Tibial artery (tissue), 4 donors: Measurements from ENCODE around the gene RBP3.

Source experiments
- DNase-seq, 2 donors: peaks; one replicate each; pipeline ENCODE4 v3.0.0-alpha.2; 2019
- H3K27ac ChIP-seq, 2 donors: fragments of 200-600 bp; sonication (generic) in 1 of 2; 1 replicate in 1 of 2; 2 replicates in 1 of 2; pipeline ENCODE4 v1.5.1; 2018 to 2019; ENCODE audit warnings: mild to moderate bottlenecking in 1 of 2
- H3K27me3 ChIP-seq, 2 donors: fragments of 200-600 bp; sonication (generic) in 1 of 2; one replicate each; pipeline versions ENCODE4 v1.5.1 to v1.6.0; 2016 to 2019
- H3K36me3 ChIP-seq, 3 donors: fragments of 200-600 bp; sonication (generic) in 2 of 3; one replicate each; pipeline ENCODE4 v1.5.1; 2016 to 2019; ENCODE audit warnings: mild to moderate bottlenecking in 2 of 3
- H3K4me1 ChIP-seq, 4 donors: fragments of 200-600 bp; sonication (generic) in 2 of 4; 1 replicate in 3 of 4; 2 replicates in 1 of 4; pipeline ENCODE4 v1.5.1; 2016 to 2019
- H3K4me3 ChIP-seq, 2 donors: fragments of 200-600 bp; sonication (generic) in 1 of 2; 1 replicate in 1 of 2; 2 replicates in 1 of 2; pipeline ENCODE4 v1.5.1; 2018 to 2019; ENCODE audit warnings: mild to moderate bottlenecking in 2 of 2
- H3K9me3 ChIP-seq, 3 donors: fragments of 200-600 bp; sonication (generic) in 1 of 3; one replicate each; pipeline ENCODE4 v1.5.1; 2016 to 2019
- CTCF ChIP-seq, 2 experiments: fragments of 200-600 bp in 1 of 2; fragments of 450-650 bp in 1 of 2; IDR thresholded peaks; one replicate each; pipeline ENCODE4 v1.5.1; 2017 to 2019; ENCODE audit warnings: antibody characterized with exemption in 2 of 2, mild to moderate bottlenecking in 1 of 2, moderate library complexity in 1 of 2
- intact Hi-C: fragments of 100-400 bp; cut with DNase I; formaldehyde crosslinking; loops from one replicate; pipeline ENCODE4 v1.15.0; 2023; ENCODE audit warnings: low total_unique reads

RBP3 gene

GRCh38 chr10:47401874-47402640, 53.9 kb downstream of the RBP3 start:
- Histone ChIP-seq H3K9me3 (no peaks in the 10 kb centered on the region), H3K27ac (no peak overlapping the region), H3K4me3 (no peak overlapping the region), H3K27me3 (no peaks in the 10 kb centered on the region), H3K4me1 (peaks cover 0 to 23% (median 15%) of the 10 kb centered on the region in 4 donors), H3K36me3 (no peaks in the 10 kb centered on the region)
- peak in 1 of 2 donors; percentile 50 for DNase-seq
- intact Hi-C loops = no loop called here
- no peak for TF ChIP-seq CTCF (IDR thresholded peaks at IDR 0.05)

GRCh38 chr10:47402641-47403301, 54.6 kb downstream of the RBP3 start:
- TF ChIP-seq CTCF (IDR thresholded peaks at IDR 0.05) = no peak
- H3K4me3 ChIP-seq = no peak overlapping the region
- no peaks in the 10 kb centered on the region for H3K27me3 ChIP-seq
- peaks cover 0 to 23% (median 15%) of the 10 kb centered on the region in 4 donors for H3K4me1 ChIP-seq
- peak; percentile 41 to 72 for DNase-seq
- no peaks in the 10 kb centered on the region for H3K36me3 ChIP-seq
- no peak overlapping the region for H3K27ac ChIP-seq
- intact Hi-C loops = no loop called here
- no peaks in the 10 kb centered on the region for H3K9me3 ChIP-seq

- H3K27me3 ChIP-seq = no peaks in the 10 kb centered on the region
- intact Hi-C loops = no loop called here
- H3K4me3 ChIP-seq = no peak overlapping the region
- DNase-seq = peak in 1 of 2 donors; percentile 54
- H3K36me3 ChIP-seq = no peaks in the 10 kb centered on the region
- peaks cover 0 to 23% (median 15%) of the 10 kb centered on the region in 4 donors for H3K4me1 ChIP-seq
- H3K9me3 ChIP-seq = no peaks in the 10 kb centered on the region
- no peak for TF ChIP-seq CTCF (IDR thresholded peaks at IDR 0.05)
- no peak overlapping the region for H3K27ac ChIP-seq
These were observed 55.5 kb downstream of the RBP3 start for GRCh38 chr10:47403446-47404318.

GRCh38 chr10:47404446-47404845, 56.3 kb downstream of the RBP3 start:
- no peak for TF ChIP-seq CTCF (IDR thresholded peaks at IDR 0.05)
- no peaks in the 10 kb centered on the region for H3K27me3 ChIP-seq
- H3K27ac ChIP-seq = no peak overlapping the region
- no peak overlapping the region for H3K4me3 ChIP-seq
- intact Hi-C loops = no loop called here
- H3K9me3 ChIP-seq = no peaks in the 10 kb centered on the region
- DNase-seq = no peak
- H3K36me3 ChIP-seq = no peaks in the 10 kb centered on the region
- peaks cover 0 to 23% (median 15%) of the 10 kb centered on the region in 4 donors for H3K4me1 ChIP-seq

- DNase-seq = no peak
- intact Hi-C loops = no loop called here
- Histone ChIP-seq H3K4me3 (no peak overlapping the region), H3K27ac (no peak overlapping the region), H3K9me3 (no peaks in the 10 kb centered on the region), H3K4me1 (peaks cover 0 to 23% (median 15%) of the 10 kb centered on the region in 4 donors), H3K27me3 (no peaks in the 10 kb centered on the region), H3K36me3 (no peaks in the 10 kb centered on the region)
- no peak for TF ChIP-seq CTCF (IDR thresholded peaks at IDR 0.05)
These were observed 56.8 kb downstream of the RBP3 start for GRCh38 chr10:47404937-47405336.
